Epithelial cell of esophagus (primary cell): ENCODE measurements around the gene PPP1R26.

Source experiments
- DNase-seq: peaks from one replicate; pipeline ENCODE4 v3.0.0; 2010; ENCODE audit warnings: low read depth
- H3K4me3 ChIP-seq: 2 replicates; pipeline ENCODE4 v1.5.1; 2011; ENCODE audit warnings: mild to moderate bottlenecking, low read length, control low read depth
- CTCF ChIP-seq: IDR thresholded peaks from 2 replicates; pipeline ENCODE4 v1.5.1; 2011; ENCODE audit warnings: low read depth, mild to moderate bottlenecking, low read length, control low read depth, inconsistent platforms; ENCODE audit not compliant: insufficient read depth; ENCODE audit errors: missing control alignments

Gene PPP1R26

DNA sequence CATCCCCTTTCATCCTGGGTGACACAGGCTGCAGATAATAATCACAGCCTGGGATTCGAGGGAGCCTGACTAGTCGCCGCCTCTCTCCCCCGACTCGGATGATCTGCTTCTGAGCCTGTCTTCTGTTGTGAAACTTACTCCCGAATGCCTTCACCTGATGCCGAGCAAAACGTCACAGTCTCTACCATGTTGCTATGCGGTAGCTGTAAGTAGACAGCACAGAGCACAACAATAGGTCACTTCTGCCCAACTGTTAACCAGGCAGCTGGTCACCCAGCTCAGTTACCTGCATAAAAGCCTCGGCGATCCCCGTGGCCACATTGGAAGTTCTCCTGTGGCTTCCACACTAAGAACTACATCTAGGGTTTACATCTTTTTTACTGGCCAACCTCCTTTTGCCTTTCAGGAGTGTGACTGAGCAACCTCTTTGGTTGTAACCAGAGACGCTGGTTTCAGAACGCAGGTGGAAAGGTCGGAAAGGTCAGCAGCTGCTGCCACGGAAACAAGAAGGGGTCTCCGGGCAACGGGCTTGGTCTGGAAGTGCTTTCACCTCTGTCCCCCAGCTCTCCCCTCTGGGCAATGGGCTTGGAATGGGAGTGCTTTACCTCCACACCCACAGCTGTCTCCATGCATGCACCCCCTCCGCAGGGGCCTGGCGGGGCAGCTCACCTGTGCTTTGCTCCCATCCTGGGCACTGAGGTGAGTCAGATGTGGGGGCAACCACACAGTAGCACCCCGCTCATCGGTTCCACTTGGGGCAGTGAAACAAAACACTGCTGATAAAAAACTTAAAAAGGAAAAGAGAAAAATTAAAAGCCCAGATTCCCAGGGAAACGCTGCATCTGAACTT, 7.6 kb upstream of the PPP1R26 start:
- no peak for DNase-seq
- no peak for TF ChIP-seq CTCF
- no peak overlapping the region for H3K4me3 ChIP-seq

- H3K4me3 ChIP-seq = no peak overlapping the region
- no peak for DNase-seq
- TF ChIP-seq CTCF = no peak
Measured at GRCh38 chr9:135473972-135474543, 5.5 kb upstream of the PPP1R26 start.

DNA sequence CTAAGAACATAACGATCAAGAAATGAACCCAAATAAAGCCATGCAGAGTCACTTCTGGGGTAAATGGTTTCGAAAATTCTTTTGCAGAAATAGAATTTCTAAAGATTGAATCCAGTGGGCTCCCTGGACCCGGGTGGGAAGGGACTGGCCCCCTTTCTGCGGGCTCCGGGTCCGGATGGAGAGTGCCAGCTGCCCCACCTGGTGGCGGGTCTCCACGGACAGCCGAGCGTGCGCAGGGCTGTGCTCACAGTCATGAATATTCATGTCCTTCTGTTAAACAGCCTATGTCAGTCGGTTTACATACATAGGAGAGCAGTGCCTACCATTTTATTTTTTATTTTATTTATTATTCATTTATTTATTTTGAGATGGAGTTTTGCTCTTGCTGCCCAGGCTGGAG, 4.7 kb upstream of the PPP1R26 start:
- H3K4me3 ChIP-seq = no peak overlapping the region
- no peak for DNase-seq
- peak; percentile 28 for TF ChIP-seq CTCF

- no peak overlapping the region for H3K4me3 ChIP-seq
- DNase-seq = peak; percentile 20
- no peak for TF ChIP-seq CTCF
Measured at GRCh38 chr9:135476561-135477355, 2.8 kb upstream of the PPP1R26 start.

- no peak overlapping the region for H3K4me3 ChIP-seq
- DNase-seq = no peak
- no peak for TF ChIP-seq CTCF
Measured at GRCh38 chr9:135478191-135478590, 1.4 kb upstream of the PPP1R26 start.

DNA sequence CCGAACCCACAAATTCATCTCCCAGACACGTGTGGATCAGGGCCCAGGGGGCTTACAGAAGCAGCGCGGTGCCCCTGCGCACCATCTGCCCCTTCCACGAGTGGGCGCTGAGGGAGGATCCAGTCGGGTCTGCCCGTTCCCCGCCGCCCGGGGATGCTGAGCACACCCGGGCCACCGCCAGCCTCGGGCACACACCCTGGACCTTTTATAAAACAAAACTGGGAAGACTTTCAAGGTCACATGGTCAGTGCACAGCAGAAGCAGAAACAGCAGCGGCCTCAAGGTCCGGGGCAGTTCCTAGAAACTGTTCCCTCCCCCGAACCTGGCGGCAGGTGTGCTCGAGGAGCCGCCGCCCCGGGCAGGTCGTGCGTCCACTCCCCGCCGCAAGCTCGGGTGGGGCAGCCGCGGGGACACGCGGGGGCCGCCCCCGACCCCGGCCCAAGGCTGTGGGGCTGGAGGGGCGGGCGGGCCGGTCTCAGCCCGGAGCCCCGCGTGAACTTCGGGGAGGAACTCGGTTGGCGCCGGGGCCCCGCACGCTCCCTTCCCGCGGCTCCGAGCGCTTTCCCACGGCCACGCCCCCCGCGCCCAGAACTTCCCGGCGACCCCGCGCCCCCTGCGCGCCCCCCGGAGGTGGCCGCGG, 633 bp upstream of the PPP1R26 start:
- peak overlapping the region; percentile 21 for H3K4me3 ChIP-seq
- peak; percentile 24 for DNase-seq
- TF ChIP-seq CTCF = peak; percentile 9
